Forelimb muscle (tissue), 1 donor: ENCODE results near the gene ASMTL. TPM values are rescaled to one million over a fixed set of nuclear protein-coding genes. Genes with fewer than 3 reads are reported as not detected.
"Not testable (repeated sequence)": the region's sequence is repeated elsewhere in the genome, so short reads cannot be mapped to it uniquely, and the experiment has no call there.

Experiments used
- DNase-seq: peaks from one replicate; pipeline ENCODE4 v3.0.0-alpha.2; 2013; ENCODE audit warnings: low read depth
- polyA plus RNA-seq: library from polyadenylated mRNA; unstranded; fragments of 120-200 nt; gene quantifications from one replicate; pipeline ENCODE4 v1.2.1, GENCODE V29; 2013; ENCODE audit not compliant: insufficient read length

The ASMTL gene
- polyA plus RNA-seq, 1 donor = 17.8 TPM

DNA sequence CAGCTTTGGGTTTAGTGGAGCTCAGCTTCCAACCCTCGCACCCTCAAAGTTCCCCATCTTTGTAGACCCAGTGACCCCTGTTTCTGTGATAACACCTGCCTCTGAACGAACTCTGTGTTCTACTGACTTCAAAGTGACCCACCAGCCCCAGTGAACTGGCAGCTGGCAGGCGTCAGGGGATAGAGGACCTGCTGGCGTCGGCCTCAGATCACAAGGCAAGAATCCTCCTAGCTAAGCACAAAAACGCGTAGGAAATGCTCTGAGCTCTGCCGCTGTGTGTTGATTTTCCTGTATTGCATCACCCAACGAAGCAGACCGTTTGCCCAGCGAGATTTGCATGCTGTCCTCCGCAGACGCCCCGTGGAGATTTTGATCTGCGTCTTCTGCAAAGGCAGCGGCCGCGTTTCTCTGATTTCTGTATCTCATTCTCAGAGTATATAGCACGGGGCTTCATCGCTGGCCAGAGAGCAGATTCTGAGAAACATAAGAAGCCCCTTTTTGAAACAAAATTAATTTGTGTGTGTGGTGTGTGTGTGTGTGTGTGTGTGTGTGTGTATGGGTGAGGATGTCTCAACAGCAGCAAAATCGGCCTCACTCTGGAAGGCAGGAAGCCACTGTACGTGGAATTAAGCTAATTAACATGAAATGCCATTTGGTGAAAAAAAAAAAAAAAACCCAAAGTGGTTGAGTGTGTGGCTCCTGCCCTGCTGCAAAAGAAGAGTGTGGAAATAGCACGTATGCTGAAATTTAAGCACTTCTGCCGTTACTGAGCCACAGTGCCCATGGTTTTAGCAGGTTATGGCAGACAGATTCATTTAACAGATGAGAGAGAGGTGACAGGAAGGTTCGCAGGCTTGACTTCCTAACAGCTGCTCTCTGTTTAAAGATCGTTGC is 29.2 kb upstream of the ASMTL start:
- DNase-seq = no peak

DNA sequence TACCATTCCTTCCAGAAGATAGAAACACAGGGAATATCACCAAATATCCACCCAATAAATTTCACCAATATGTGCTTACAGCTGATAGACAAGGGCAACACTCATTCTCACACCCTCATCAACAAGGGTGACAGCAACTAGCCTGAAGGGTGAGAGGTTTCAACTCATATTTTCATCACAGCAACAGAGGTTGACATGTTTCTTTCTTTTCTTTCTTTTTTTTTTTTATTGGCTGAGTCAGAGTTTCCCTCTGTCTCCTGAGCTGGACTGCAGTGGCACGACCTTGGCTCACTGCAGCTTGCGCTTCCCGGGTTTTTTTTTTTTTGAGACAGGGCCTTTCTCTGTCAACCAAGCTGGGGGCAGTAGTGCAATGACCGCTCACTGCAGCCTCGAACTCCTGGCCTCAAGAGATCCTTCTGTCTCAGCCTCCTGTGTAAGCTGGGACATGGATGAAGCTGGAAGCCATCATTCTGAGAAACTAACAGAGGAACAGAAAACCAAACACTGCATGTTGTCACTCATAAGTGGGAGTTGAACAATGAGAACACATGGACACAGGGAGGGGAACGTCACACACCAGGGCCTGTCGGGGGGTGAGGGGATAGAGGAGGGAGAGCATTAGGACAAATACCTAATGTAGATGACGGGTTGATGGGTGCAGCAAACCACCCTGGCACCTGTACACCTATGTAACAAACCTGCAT is 27.5 kb upstream of the ASMTL start:
- DNase-seq = no peak

DNA sequence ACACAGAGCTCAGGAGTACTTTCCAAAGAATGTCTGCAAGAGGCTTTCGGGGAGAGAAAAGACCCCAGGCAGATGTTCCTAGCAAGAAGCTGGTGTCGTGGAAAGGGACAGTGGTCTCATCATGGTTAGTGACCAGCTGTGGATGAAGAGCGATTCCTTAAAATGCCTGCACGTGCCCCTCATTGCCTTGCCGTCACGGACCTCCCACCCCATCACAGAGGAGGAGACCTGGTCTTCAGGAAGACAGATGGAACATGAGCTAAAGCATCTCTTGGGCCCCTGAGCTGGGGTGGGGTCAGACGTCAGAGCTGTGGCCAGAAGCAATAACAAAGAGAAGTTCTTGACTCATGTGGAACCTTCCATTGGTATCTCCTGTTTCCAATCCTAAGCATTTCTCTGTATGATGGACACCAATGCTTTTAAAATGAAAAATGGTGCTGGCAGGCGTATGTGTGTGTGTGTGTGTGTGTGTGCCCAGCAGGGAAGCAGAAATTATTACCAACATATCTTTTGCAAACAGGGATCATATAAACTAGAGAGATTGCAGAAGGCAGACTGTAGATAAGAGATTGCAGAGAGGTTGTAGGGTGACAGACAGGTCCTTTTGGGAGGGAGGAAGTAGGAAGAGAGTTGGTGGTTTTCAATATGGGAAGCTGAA is 25.2 kb upstream of the ASMTL start:
- no peak for DNase-seq

DNA sequence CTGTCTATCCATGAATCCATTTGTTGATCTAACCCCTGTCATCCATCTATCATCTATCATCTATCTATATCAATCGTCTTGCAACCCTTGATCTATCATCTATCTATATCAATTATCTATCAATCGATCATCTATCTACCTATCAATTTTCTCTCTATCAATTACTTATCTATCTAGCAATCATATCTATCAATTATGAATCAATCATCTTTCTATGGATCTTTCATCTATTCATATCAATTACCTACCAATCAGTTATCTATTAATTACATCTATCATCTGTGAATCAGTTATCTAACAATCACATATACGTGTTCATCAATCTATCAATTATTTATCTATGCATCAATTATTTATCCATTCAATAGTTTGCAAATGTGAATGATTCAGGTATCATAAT is 24.5 kb upstream of the ASMTL start:
- no peak for DNase-seq

DNA sequence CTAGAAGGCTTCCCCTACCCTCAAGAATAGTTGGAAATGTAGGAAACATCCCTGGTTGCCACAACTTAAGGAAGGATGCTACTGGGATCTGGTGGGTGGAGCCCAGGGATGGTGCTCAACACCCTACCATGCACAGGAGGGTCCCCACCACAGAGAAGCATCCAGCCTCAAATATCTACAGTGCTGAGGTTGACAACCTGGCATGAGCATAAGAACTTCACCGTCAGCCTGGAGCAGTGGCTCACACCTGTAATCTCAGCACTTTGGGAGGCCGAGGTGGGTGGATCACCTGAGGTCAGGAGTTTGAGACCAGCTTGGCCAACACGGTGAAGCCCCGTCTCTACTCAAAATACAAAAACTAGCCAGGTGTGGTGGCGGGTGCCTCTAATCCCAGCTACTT is 24.0 kb upstream of the ASMTL start:
- DNase-seq = no peak

DNA sequence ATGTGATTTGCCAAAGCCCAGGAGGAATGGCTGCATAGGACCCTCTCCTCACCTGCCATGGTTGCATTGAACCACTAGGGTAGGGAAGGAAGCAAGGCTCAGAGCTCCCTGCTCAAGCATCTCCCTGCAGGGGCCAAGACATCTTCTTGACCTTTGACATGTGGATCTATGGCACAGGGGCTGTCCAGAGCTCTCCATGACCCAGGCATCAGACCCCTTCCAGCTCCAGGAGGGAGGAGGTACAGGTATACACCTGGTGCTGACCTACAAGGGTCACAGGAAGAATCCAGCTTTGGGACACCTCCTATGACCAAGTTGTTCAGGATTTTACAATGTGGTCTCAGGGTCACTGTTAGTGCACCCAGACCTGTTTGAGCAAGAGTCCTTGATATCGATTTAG is 23.2 kb upstream of the ASMTL start:
- DNase-seq = no peak

DNA sequence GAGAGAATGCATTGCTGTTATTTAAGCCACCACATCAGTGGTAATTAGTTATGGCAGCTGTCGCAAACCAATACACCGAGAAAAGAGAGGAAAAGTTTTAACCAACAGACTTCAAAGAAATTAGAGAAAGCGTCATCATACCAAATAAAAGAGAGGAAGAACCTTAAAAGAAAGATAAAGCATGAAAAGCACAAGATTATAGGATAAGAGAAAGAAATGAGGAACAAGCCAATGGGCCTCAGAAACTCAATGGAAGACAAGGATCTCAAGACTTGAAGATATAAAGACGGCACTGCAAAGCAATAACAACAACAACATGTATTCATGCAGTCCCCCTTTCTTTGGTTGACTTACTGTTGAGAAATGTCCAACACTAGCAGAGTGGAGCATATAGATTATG is 22.8 kb upstream of the ASMTL start:
- DNase-seq = no peak

DNA sequence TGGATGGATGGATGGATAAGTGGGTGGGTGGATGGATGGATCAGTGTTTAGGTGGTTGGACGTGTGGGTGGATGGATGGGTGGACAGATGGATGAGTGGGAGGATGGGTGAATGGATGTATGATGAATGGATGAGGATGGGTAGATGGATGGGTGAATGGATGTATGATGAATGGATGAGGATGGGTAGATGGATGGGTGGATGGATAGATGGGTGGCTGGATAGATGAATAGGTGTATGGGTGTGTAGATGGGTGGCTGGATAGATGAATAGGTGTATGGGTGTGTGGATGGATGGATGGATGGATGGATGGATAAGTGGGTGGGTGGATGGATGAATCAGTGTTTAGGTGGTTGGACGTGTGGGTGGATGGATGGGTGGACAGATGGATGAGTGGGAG is 21.9 kb upstream of the ASMTL start:
- DNase-seq = not testable (repeated sequence)

DNA sequence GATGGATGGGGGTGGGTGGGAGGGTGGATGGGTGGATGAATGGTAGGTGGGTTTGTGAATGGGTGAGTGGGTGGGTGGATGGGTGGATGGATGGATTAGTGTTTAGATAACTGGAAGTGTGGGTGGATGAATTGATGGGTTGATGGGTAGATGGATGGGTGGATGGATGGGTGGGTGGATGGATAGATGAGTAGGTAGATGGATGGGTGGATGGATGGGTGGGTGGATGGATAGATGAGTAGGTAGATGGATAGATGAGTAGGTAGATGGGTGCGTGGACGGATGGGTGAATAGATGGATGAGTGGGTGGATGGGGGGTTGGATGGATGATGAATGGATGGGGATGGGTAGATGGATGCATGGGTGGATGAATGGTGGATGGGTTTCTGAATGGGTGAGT is 20.3 kb upstream of the ASMTL start:
- DNase-seq = no peak

DNA sequence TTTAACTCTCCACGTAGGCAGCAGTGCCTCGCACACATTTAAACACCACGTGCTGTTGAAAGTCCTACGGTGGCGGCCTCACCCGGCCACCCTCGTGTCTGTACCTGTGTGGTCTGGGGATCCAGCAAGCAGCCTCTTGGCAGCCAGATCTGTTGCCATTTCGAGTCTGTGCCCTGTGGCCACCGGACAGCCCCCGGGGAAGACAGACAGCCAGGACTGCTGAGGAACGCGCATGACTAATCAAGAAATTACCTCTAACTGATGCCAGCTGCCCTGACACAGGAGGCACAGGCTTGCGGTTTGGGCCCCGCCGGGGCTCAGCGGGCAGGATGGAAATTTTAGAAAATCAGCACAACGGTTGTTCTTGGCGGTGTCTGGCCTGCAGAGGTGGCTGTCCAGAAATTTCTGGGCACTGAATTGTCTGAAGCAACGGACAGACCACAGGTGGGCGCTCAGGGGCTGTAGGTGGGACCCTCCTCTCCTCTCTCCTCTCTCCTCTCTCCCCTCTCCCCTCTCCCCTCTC is 15.6 kb upstream of the ASMTL start:
- DNase-seq = no peak

DNA sequence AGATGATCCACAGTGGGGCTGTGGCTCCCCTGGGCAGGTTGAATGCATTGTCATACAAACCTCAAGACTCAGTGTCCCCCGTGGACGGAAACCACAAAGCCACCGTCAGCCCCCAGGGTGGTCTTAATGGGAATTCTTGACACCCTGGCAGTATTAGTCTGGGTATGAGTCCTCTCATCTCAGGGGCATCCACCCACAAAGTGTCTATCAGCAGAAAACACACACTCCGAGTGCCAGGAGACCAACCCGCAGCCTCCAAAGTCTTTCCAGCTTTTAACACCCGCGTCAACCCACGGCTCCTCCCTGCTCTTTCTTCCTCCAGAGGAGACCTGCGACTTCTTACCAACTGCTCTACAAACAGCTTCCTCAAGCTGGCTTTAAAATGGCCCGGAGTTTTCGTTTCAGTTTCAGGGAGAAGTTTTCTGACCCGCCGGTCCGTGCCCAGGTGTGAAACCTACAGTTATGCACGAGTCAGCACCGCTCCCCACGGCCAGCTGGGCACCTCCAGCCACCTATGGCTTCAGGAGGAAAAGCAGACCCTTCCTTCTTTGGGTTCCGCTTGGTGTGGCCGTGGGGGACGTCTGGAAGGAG is 14.4 kb upstream of the ASMTL start:
- DNase-seq = no peak

DNA sequence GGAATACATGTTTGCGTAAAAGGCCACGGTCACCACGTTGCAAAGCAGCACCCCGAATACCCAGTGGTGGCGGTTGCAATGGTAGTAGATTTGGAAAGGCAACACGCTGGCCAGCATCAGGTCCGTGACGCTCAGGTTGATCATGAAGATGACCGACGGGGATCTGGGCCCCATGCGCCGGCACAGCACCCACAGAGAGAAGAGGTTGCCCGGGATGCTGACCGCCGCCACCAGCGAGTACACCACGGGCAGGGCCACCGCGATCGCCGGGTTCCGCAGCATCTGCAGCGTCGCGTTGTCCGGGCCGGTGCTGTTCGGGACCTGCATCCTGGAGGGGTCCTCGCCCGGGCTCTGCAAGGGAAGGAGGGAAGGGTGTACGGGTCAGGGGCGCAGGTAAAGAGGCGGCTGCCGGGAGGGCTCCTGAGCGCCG is 13.5 kb upstream of the ASMTL start:
- no peak for DNase-seq

DNA sequence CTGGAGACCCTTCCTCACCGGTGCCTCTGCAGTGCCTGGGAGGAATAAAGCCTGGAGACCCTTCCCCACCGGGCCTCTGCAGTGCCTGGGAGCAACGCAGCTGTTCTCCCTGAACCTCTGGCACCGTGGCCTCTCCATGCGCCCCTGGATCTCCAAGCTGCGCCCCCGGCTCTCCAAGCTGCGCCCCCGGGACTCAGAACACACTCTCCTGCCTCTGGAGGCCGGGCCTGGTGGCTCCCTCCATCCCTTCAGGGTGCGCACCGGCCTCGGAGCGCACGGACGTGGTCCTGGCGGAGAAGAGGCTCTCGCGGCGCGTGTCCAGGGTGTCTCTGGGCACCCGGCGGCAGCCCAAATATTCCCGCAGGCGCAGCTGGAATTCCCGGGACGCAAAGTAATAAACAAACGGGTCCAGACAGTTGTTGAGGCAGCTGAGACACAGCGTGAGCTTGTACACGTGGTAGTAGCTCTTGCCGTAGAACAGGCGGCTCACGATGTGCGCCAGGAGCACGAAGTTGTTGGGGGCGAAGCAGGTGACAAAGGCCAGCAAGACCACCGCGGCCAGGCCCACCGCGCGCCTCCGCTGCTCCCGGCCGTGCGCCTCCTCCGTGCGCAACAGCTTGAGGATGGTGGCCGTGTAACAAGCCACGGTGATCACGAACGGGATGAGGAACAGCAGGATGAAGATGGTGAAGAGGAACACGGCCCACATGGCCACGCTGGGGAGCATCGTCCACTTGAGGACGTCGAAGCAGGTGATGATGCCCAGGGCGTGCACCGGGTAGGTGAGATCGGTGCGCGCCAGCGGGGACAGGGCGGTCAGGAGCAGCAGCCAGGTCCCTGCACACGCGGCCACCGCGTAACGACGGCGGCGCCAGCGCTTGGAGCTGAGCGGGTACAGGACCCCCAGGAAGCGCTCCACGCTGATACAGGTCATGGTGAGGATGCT is 12.8 kb upstream of the ASMTL start:
- DNase-seq = no peak

DNA sequence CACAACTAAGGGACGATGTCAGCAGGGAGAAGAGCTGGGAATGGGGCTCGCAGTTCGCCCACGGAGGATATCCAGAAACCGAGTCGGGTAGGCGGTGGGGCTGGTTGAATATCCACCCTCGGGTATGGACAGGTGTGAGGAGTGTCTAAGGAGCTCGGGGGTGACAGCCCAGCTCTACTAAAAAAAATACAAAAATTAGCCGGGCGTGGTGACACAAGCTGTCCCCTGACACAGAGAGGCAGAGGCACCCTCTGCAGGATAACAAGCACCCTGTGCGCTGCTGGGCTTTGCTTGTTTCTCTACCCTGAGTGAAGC is 12.2 kb upstream of the ASMTL start:
- DNase-seq = no peak

DNA sequence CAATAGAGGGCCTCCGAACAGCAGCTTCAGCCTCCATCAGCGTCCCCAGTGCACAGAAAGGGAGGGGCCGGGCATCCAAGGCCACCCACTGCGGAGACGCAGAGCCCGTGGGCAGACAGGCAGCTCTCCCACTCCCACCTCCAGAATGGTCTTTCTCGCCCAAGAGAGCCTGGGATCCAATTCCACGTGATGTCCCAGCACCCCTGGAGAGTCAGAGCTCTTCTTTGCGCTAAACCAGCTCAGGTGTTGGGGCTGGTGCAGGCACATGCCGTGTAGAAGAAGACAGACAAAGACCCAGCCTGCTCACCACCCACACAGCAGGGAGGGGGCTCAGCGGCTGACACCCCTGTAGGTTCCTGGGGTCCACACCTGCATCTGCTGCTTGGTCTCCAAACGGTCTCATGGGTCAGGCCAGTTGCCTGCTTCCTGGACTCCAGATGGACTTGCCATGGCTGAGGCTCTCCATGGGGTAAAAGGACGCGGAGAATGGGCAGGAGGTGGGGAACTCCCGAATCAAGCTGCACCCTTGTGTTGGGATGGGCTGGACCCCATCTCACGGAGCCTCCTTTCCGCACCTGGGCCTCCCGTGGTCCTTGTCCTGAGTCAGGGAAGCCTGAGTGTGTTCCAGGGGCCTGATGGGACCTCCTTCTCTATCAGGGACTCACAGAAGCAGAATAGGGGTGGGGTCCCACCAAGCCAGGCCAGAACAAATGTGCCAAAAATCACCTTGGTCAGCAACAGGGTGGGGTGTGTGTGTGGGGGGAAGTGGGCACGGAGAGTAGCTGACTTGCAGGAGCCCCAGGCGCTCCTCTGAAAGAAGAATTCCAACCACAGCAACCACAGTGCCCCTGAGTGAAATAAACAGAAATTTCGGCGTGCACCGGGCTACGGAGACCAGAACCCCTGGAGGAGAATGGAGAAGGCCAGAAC is 11.6 kb upstream of the ASMTL start:
- DNase-seq = no peak

DNA sequence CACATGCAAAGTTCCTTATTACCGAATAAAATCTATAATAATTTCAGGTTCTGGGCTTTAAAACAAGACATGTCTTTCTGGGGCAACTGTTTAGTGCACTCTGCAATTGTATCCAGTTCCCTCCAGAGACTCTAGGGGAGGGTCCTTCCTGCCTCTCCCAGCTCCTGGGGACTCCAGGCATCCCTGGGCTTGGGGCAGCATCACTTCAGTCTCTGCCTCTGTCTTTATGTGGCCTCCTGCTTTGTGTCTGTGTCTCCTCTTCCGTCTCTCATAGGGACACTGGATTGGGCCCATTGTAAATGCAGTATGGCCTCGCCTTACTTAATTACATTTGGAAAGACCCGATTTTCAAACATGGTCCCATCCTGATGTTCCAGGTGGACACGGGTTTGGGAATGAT is 10.9 kb upstream of the ASMTL start:
- DNase-seq = no peak

DNA sequence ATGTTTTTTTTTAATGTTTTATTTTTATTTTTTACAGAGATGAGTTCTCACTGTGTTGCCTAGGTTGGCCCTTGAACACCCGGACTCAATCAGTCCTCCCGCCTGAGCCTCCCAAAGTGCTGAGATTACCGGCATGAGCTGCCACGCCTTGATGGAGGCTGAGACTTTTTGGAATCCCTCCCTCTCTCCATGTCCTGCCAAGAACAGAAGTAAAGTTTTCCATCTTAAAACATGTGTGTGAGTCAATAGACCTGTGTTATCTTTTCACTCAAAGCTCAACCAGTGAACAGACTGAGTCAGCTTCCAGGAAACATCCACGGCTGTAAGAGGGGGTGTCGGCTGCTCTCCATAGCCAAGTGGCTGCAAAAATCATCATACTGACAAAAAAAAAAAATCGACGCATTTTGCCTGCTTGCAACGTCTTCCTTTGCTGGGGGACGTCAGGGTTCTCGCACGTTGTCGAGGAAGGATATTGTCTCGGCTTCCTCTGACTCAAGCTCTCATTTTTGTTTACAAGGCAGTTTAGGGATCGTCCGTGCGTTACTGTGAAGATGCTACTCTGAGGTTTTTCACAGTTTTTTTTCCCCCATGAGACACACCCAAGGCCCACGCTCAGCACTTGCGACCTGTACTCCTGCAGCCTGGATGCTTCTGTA is 10.0 kb upstream of the ASMTL start:
- no peak for DNase-seq

DNA sequence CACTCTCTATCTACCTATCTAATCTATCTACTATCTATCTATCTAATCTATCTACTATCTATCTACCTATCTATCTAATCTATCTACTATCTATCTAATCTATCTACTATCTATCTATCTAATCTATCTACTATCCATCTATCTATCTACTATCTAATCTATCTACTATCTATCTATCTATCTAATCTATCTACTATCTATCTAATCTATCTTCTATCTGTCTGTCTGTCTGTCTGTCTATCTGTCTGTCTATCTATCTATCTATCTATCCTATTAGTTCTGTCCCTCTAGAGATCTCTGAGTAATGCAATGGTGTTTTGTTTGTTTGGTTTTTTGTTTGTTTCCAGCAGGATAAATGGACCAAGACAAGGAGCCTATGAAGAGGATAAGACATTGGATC is 9.4 kb upstream of the ASMTL start:
- no peak for DNase-seq

DNA sequence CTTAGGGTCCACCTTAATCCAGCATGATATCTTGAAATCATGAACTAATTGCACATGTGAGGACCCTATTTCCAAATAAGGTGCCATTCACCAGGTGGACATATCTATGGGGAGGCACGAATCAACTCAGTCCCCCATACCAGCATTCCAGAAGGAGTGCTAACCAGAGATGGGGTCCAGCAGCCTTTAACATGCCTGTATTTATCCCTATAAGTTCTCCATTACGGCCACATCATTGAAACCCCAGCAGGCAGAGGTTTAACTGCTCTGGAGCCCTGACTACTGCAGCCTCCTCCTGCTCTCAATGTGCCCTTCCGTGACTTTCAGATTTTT is 3.2 kb upstream of the ASMTL start:
- DNase-seq = no peak
